ENCODE data around the gene PKHD1. TPM values are rescaled to one million over a fixed set of nuclear protein-coding genes. Genes with fewer than 3 reads are reported as not detected.

PKHD1 gene
- total and polyA plus RNA-seq, 2 donors: 0.02 to 0.05 TPM

DNA sequence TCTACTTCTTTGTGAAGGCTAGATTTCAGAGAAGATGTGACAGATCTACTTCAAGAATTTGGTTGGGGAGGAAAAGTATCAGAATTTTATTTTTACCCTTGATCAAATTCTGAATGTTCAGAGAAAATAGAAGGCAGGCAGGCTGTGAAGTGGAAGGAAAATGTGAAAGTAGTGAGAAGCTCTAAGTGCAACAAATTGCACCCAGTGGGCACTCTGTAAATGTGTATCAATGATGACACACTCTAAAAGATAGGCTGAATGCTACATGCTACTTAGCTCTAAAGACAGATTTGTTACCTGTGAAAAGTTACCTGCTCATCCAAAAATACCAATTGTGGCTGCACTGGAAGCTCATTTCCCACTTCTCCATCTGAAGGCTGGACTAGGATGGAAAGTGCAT, 438.6 kb downstream of the PKHD1 start:
- no peak for DNase-seq (ENCODE audit: low read depth in 6 of 9, low spot score in 9 of 9)
- no peaks in the 10 kb centered on the region for H3K4me1 ChIP-seq (ENCODE audit: control insufficient read depth in 2 of 2, insufficient read depth in 2 of 2, low read length in 2 of 2)
- H3K27me3 ChIP-seq (ENCODE audit: control insufficient read depth in 2 of 2, insufficient read depth in 1 of 2, low read length in 1 of 2): no peaks in the 10 kb centered on the region
- H3K36me3 ChIP-seq (ENCODE audit: control insufficient read depth in 2 of 2, insufficient read depth in 2 of 2, low read length in 1 of 2): no peaks in the 10 kb centered on the region
- H3K4me3 ChIP-seq (ENCODE audit: low read length in 2 of 2): no peak overlapping the region
- H3K9me3 ChIP-seq (ENCODE audit: control insufficient read depth in 2 of 2, insufficient read depth in 1 of 2, low read length in 1 of 2): no peaks in the 10 kb centered on the region
- no peak overlapping the region for H3K27ac ChIP-seq (ENCODE audit: low read depth in 1 of 2, low read length in 1 of 2)

DNA sequence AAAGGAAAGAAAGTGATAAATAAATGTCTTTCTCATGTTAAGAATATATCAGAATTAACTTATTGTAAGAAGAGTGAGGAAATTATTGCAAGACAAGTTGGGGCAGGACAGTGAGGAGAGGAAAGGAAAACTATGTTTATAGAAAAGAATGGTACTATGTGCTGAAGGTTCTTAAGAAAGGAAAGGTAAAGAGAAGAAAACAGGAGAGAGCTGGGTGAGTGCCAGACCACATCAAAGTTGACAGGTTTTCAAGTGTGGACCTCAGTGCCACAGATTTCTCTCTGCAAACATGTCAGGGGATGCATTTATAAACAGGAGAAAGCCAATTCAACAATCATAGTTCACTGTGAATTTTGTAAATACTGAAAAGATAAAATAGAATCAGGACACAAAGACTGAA, 439.2 kb downstream of the PKHD1 start:
- no peaks in the 10 kb centered on the region for H3K9me3 ChIP-seq (ENCODE audit: control insufficient read depth in 2 of 2, insufficient read depth in 1 of 2, low read length in 1 of 2)
- no peak for DNase-seq (ENCODE audit: low read depth in 6 of 9, low spot score in 9 of 9)
- H3K4me1 ChIP-seq (ENCODE audit: control insufficient read depth in 2 of 2, insufficient read depth in 2 of 2, low read length in 2 of 2): no peaks in the 10 kb centered on the region
- H3K4me3 ChIP-seq (ENCODE audit: low read length in 2 of 2): no peak overlapping the region
- H3K27ac ChIP-seq (ENCODE audit: low read depth in 1 of 2, low read length in 1 of 2): no peak overlapping the region
- H3K27me3 ChIP-seq (ENCODE audit: control insufficient read depth in 2 of 2, insufficient read depth in 1 of 2, low read length in 1 of 2): no peaks in the 10 kb centered on the region
- no peaks in the 10 kb centered on the region for H3K36me3 ChIP-seq (ENCODE audit: control insufficient read depth in 2 of 2, insufficient read depth in 2 of 2, low read length in 1 of 2)

DNA sequence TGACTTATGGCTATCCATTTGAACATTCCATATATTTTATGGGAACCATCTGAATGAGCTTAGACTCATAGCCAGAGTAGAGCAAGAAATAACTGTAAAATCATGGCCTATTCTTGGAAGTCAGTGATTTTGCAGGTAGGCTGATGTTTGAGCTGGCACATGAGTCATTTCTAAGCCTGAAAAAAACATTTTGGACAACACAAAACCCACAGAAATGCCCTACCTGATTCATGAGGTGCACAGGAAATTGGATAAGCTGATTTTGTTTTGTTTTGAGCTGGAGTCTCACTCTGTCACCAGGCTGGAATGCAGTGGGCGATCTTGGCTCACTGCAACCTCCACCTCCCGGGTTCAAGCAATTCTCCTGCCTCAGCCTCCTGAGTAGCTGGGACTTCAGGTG, 443.0 kb downstream of the PKHD1 start:
- no peaks in the 10 kb centered on the region for H3K27me3 ChIP-seq (ENCODE audit: control insufficient read depth in 2 of 2, insufficient read depth in 1 of 2, low read length in 1 of 2)
- no peaks in the 10 kb centered on the region for H3K9me3 ChIP-seq (ENCODE audit: control insufficient read depth in 2 of 2, insufficient read depth in 1 of 2, low read length in 1 of 2)
- WGBS: 96% methylated on average over 2 of the region's 2 CpGs
- no peak overlapping the region for H3K4me3 ChIP-seq (ENCODE audit: low read length in 2 of 2)
- H3K4me1 ChIP-seq (ENCODE audit: control insufficient read depth in 2 of 2, insufficient read depth in 2 of 2, low read length in 2 of 2): no peaks in the 10 kb centered on the region
- DNase-seq (ENCODE audit: low read depth in 6 of 9, low spot score in 9 of 9): no peak
- H3K27ac ChIP-seq (ENCODE audit: low read depth in 1 of 2, low read length in 1 of 2): no peak overlapping the region
- H3K36me3 ChIP-seq (ENCODE audit: control insufficient read depth in 2 of 2, insufficient read depth in 2 of 2, low read length in 1 of 2): no peaks in the 10 kb centered on the region

DNA sequence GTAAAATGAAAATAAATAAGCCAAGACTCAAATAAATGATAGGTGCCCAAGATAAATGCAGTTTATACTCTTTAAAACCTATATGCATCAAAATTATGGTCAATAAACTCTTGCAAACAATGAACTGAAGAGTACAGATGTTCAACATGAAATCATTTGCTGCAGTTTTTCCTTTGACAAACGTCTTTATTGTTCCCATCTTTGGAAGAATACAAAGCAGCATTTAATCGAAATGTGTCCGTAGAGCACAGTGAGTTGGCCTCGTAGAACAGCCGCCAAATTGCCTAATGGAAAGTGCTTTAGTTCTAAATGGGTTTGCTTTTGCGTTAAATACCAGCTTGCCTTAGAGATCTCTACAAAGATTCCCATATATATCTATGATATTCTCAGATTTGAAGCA, 447.4 kb downstream of the PKHD1 start:
- no peak for DNase-seq (ENCODE audit: low read depth in 6 of 9, low spot score in 9 of 9)
- no peak overlapping the region for H3K4me3 ChIP-seq (ENCODE audit: low read length in 2 of 2)
- H3K4me1 ChIP-seq (ENCODE audit: control insufficient read depth in 2 of 2, insufficient read depth in 2 of 2, low read length in 2 of 2): no peaks in the 10 kb centered on the region
- 89% methylated on average over 6 of the region's 6 CpGs for WGBS
- H3K27ac ChIP-seq (ENCODE audit: low read depth in 1 of 2, low read length in 1 of 2): no peak overlapping the region
- no peaks in the 10 kb centered on the region for H3K9me3 ChIP-seq (ENCODE audit: control insufficient read depth in 2 of 2, insufficient read depth in 1 of 2, low read length in 1 of 2)
- no peaks in the 10 kb centered on the region for H3K36me3 ChIP-seq (ENCODE audit: control insufficient read depth in 2 of 2, insufficient read depth in 2 of 2, low read length in 1 of 2)
- no peaks in the 10 kb centered on the region for H3K27me3 ChIP-seq (ENCODE audit: control insufficient read depth in 2 of 2, insufficient read depth in 1 of 2, low read length in 1 of 2)

DNA sequence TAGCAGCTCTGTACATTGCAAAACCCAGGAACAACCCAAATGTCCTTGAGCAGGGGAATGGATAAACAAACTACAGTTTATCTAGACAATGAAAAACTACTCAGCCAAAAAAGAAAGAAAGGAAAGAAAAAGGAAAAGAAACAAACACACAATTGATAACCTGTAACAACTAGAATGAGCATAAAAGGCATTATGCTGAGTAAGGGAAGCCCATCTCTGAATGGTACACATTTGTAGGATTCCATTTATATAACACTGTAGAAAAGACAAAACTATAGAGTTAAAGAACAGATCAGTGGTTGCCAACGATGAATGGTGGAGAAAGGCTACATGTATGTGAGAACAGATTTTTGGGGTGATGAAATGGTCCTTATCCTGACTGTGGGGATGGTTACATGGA, 454.0 kb downstream of the PKHD1 start:
- Histone ChIP-seq H3K9me3 (ENCODE audit: control insufficient read depth in 2 of 2, insufficient read depth in 1 of 2, low read length in 1 of 2) (no peaks in the 10 kb centered on the region), H3K27me3 (ENCODE audit: control insufficient read depth in 2 of 2, insufficient read depth in 1 of 2, low read length in 1 of 2) (no peaks in the 10 kb centered on the region), H3K4me3 (ENCODE audit: low read length in 2 of 2) (no peak overlapping the region), H3K36me3 (ENCODE audit: control insufficient read depth in 2 of 2, insufficient read depth in 2 of 2, low read length in 1 of 2) (no peaks in the 10 kb centered on the region), H3K27ac (ENCODE audit: low read depth in 1 of 2, low read length in 1 of 2) (no peak overlapping the region), H3K4me1 (ENCODE audit: control insufficient read depth in 2 of 2, insufficient read depth in 2 of 2, low read length in 2 of 2) (no peaks in the 10 kb centered on the region)
- WGBS: 86% methylated on average over 1 of the region's 1 CpG
- no peak for DNase-seq (ENCODE audit: low read depth in 6 of 9, low spot score in 9 of 9)

DNA sequence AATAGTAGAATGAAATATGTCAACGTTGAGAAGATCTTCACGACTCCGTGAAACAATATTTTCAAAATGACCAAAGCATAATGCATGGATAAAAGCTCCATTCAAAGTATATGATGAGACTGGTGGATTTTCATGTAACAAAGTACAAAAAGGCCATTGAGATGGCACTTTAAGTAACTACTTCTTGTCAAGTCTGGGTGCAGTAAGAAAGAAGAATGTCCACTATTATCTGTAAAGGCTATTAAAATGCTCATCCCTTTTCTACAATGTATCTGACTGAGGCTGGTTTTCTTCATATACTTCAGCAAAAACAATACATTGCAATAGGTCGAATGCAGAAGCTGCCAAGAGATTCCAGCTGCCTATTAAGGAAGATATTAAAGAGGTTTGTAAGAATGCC, 457.4 kb downstream of the PKHD1 start:
- Histone ChIP-seq H3K27ac (ENCODE audit: low read depth in 1 of 2, low read length in 1 of 2) (no peak overlapping the region), H3K9me3 (ENCODE audit: control insufficient read depth in 2 of 2, insufficient read depth in 1 of 2, low read length in 1 of 2) (no peaks in the 10 kb centered on the region), H3K27me3 (ENCODE audit: control insufficient read depth in 2 of 2, insufficient read depth in 1 of 2, low read length in 1 of 2) (no peaks in the 10 kb centered on the region), H3K36me3 (ENCODE audit: control insufficient read depth in 2 of 2, insufficient read depth in 2 of 2, low read length in 1 of 2) (no peaks in the 10 kb centered on the region), H3K4me1 (ENCODE audit: control insufficient read depth in 2 of 2, insufficient read depth in 2 of 2, low read length in 2 of 2) (no peaks in the 10 kb centered on the region), H3K4me3 (ENCODE audit: low read length in 2 of 2) (no peak overlapping the region)
- WGBS: 89% methylated on average over 4 of the region's 4 CpGs
- no peak for DNase-seq (ENCODE audit: low read depth in 6 of 9, low spot score in 9 of 9)

DNA sequence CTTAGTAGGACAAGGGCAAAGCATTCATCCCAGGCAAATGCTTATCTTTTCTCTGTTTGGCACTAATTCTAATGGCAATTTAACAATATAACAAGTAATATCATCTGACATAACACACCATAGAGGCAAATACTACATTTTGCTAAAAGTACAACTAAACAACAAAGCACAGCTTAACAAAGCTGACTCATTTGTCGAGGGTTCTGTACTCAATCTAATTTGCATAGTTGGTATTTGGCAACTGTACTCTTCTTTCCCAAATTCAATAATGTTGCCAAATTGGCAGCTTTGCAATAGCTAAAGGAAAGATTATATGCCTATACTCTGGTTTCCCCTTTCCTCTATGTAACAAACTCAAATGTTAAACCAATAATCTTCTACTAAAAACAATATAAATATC, 461.0 kb downstream of the PKHD1 start:
- Histone ChIP-seq H3K27me3 (ENCODE audit: control insufficient read depth in 2 of 2, insufficient read depth in 1 of 2, low read length in 1 of 2) (no peaks in the 10 kb centered on the region), H3K27ac (ENCODE audit: low read depth in 1 of 2, low read length in 1 of 2) (no peak overlapping the region), H3K36me3 (ENCODE audit: control insufficient read depth in 2 of 2, insufficient read depth in 2 of 2, low read length in 1 of 2) (no peaks in the 10 kb centered on the region), H3K4me1 (ENCODE audit: control insufficient read depth in 2 of 2, insufficient read depth in 2 of 2, low read length in 2 of 2) (no peaks in the 10 kb centered on the region), H3K9me3 (ENCODE audit: control insufficient read depth in 2 of 2, insufficient read depth in 1 of 2, low read length in 1 of 2) (no peaks in the 10 kb centered on the region), H3K4me3 (ENCODE audit: low read length in 2 of 2) (no peak overlapping the region)
- WGBS: 87% methylated on average over 1 of the region's 1 CpG
- no peak for DNase-seq (ENCODE audit: low read depth in 6 of 9, low spot score in 9 of 9)

DNA sequence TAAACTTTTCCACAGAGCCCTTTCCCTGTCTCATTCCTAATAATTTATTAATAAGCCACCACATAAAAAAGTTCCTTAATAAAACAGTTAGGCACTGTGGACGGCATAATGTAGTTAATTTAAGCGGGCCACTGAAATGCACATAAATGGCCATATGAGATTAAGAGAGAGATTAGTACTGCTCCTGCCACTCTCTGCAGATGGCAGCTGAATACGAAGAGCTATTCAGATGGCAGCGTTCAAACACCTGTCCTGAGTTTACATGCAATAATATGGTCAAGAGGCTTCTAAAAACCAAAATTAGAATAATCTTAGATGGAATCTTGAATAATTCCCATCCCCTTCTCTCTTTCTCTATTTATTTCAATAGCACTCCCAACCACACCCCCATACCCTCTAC, 461.8 kb downstream of the PKHD1 start:
- Histone ChIP-seq H3K36me3 (ENCODE audit: control insufficient read depth in 2 of 2, insufficient read depth in 2 of 2, low read length in 1 of 2) (no peaks in the 10 kb centered on the region), H3K4me1 (ENCODE audit: control insufficient read depth in 2 of 2, insufficient read depth in 2 of 2, low read length in 2 of 2) (no peaks in the 10 kb centered on the region), H3K27me3 (ENCODE audit: control insufficient read depth in 2 of 2, insufficient read depth in 1 of 2, low read length in 1 of 2) (no peaks in the 10 kb centered on the region), H3K27ac (ENCODE audit: low read depth in 1 of 2, low read length in 1 of 2) (no peak overlapping the region), H3K9me3 (ENCODE audit: control insufficient read depth in 2 of 2, insufficient read depth in 1 of 2, low read length in 1 of 2) (no peaks in the 10 kb centered on the region), H3K4me3 (ENCODE audit: low read length in 2 of 2) (no peak overlapping the region)
- no peak for DNase-seq (ENCODE audit: low read depth in 6 of 9, low spot score in 9 of 9)
- 95% methylated on average over 4 of the region's 4 CpGs for WGBS

DNA sequence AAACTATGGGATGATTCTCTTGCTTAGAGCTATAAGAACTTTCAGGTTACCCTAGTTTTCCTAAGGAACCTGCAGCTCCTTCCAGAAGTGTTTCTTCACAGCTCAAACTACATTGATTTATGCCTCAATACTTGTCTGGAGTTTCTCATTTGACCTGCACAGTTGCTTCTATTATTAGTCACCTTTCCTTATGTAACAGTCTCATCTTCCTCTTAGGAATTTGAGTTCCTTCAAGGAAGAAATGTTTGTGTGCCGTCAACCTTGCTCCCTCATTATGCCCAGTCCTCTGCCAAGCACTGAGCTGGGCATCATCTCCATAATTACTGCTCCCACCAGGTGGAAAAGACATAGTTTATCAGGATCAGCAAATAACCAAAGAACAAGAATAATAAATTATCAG, 466.4 kb downstream of the PKHD1 start:
- no peaks in the 10 kb centered on the region for H3K27me3 ChIP-seq (ENCODE audit: control insufficient read depth in 2 of 2, insufficient read depth in 1 of 2, low read length in 1 of 2)
- no peaks in the 10 kb centered on the region for H3K36me3 ChIP-seq (ENCODE audit: control insufficient read depth in 2 of 2, insufficient read depth in 2 of 2, low read length in 1 of 2)
- no peak overlapping the region for H3K4me3 ChIP-seq (ENCODE audit: low read length in 2 of 2)
- H3K9me3 ChIP-seq (ENCODE audit: control insufficient read depth in 2 of 2, insufficient read depth in 1 of 2, low read length in 1 of 2): peaks cover 0 to 2% of the 10 kb centered on the region in 2 donors
- no peaks in the 10 kb centered on the region for H3K4me1 ChIP-seq (ENCODE audit: control insufficient read depth in 2 of 2, insufficient read depth in 2 of 2, low read length in 2 of 2)
- no peak overlapping the region for H3K27ac ChIP-seq (ENCODE audit: low read depth in 1 of 2, low read length in 1 of 2)
- DNase-seq (ENCODE audit: low read depth in 6 of 9, low spot score in 9 of 9): no peak
- 95% methylated on average over 1 of the region's 1 CpG for WGBS
